Brain microvascular endothelial cell (primary cell): ENCODE data around the gene TRAPPC10.

Experiments
- DNase-seq: peaks from one replicate; pipeline ENCODE4 v3.0.0-alpha.2; 2020
- H3K27ac ChIP-seq: fragments of 250-450 bp; sonication (Bioruptor Pico); 2 replicates; pipeline ENCODE4 v1.5.1; 2020; ENCODE audit warnings: mild to moderate bottlenecking, moderate library complexity
- H3K27me3 ChIP-seq: fragments of 250-450 bp; sonication (Bioruptor Pico); replicated peaks from 2 replicates; pipeline ENCODE4 v1.5.1; 2020; ENCODE audit warnings: mild to moderate bottlenecking
- H3K36me3 ChIP-seq: fragments of 250-450 bp; sonication (Bioruptor Pico); replicated peaks from 2 replicates; pipeline ENCODE4 v1.5.1; 2020; ENCODE audit warnings: mild to moderate bottlenecking
- H3K4me3 ChIP-seq: 2 replicates; pipeline ENCODE4 v1.5.1; 2011; ENCODE audit warnings: low read depth, mild to moderate bottlenecking, control low read depth, low read length, moderate library complexity
- CTCF ChIP-seq: IDR thresholded peaks from 2 replicates; pipeline ENCODE4 v1.5.1; 2011; ENCODE audit warnings: low read depth, mild to moderate bottlenecking, moderate library complexity, low read length, control low read depth, inconsistent platforms; ENCODE audit errors: missing control alignments
- in situ Hi-C: cut with HindIII; loops from 2 replicates; pipeline ENCODE4 v1.10.0; 2017; ENCODE audit warnings: low sequenced_read_pairs, low pct_ligation_motif_present

The TRAPPC10 gene

DNA sequence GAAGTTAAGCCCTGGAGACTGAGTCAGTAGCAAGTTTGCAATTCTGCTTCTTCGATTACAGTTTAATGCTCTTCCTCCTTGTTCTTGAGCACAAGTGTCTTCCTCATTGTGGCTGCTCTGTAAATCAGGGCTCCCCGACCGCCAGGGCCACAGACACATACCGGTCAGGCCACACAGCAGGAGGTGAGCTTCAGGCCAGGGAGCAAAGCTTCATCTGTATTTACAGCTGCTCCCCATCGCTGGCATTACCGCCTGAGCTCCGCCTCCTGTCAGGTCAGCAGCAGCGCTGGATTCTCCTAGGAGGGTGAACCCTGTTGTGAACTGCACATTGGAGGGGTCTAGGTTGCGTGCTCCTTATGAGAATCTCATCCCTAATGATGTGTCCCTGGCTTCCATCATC, 1.7 kb upstream of the TRAPPC10 start:
- in situ Hi-C loops: no loop called here
- peak; percentile 13 for DNase-seq
- Histone ChIP-seq H3K27me3 (no peaks in the 10 kb centered on the region), H3K36me3 (no peaks in the 10 kb centered on the region), H3K4me3 (no peak overlapping the region), H3K27ac (no peak overlapping the region)
- TF ChIP-seq CTCF: no peak

GRCh38 chr21:44011123-44011522, 986 bp upstream of the TRAPPC10 start:
- no peak for DNase-seq
- Histone ChIP-seq H3K27ac (peak overlapping the region; percentile 79), H3K4me3 (peak overlapping the region; percentile 74), H3K36me3 (no peaks in the 10 kb centered on the region), H3K27me3 (no peaks in the 10 kb centered on the region)
- in situ Hi-C loops: no loop called here
- no peak for TF ChIP-seq CTCF

DNA sequence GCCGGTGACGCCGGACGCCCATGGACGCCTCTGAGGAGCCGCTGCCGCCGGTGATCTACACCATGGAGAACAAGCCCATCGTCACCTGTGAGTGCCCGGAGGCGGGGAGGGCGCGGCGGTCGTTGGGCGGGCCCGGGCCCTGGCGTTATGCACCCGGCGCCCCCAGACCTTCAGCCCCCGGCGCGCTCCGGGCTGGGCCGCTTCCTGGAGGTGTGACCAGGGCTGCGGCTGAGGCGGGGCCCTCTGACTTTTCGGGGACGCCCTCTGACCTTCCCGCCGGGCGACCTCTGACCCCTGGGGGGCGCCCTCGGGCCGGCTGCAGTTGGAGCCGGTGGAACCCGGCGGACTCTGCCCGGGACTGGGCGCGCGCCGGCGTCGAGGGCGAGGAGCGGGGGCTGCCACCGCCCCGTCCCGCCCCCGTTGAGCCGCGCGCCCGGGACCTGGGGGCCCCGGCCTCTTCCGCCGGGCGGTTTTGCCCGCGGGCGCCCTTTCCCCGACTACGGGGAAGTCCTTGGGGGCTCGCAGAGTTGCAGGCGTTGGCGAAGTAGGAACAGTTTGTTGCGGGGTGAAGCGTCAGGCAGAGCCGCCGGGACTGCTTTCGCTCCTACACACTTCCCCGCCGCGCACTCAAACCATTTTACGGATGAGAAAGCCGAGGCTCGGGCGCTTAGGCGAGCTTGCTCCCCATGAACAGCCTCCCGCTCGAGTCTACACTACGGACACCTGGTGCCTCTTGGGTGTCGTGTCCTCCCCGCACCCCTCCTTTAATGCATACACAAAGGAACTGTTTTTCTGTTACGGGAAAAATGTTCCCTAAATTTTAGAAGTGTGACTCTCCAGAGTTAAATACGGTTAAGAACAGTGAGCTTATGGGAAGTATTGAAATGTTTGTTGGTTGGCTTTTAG, 618 bp downstream of the TRAPPC10 start:
- Histone ChIP-seq H3K27me3 (no peaks in the 10 kb centered on the region), H3K27ac (peak overlapping the region; percentile 63), H3K4me3 (peak overlapping the region; percentile 74), H3K36me3 (no peaks in the 10 kb centered on the region)
- in situ Hi-C loops: no loop called here
- TF ChIP-seq CTCF: no peak
- DNase-seq: peak; percentile 8

DNA sequence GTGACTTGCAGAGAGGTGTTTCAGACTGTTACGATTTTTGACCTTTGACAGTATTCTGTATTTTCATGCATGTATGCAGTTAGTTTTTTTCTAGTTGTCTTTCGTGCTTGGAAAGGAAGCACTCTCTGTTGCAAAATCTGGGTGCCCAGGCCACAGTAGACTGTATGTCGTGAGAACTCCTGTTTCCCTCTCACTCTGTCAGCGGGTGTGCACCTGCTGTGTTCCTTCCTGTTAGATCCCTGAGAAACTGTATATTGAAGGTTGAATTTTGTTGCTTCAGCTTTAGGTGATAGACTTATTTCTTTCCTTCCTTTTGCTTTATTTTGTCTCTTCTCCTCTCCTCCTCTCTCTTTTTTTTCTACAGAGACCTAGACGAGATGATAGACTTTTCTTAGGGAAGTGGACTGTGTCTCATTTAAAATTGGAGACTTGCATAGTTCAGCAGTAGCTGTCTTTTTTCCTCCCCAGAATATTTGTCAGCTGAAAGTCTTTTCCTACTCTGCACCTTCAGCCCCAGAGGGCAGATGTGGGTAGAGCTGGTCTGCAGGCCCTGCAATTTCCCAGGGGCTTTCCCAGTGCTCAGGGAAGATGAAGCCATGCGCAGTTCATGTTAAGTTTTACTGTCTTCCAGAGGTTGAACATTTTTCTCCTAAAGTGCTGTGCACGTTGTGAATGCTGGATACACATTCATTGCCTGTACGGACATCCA, 1.4 kb downstream of the TRAPPC10 start:
- Histone ChIP-seq H3K4me3 (peak overlapping the region; percentile 74), H3K36me3 (no peaks in the 10 kb centered on the region), H3K27ac (no peak overlapping the region), H3K27me3 (no peaks in the 10 kb centered on the region)
- TF ChIP-seq CTCF: no peak
- DNase-seq: no peak
- in situ Hi-C loops: no loop called here

DNA sequence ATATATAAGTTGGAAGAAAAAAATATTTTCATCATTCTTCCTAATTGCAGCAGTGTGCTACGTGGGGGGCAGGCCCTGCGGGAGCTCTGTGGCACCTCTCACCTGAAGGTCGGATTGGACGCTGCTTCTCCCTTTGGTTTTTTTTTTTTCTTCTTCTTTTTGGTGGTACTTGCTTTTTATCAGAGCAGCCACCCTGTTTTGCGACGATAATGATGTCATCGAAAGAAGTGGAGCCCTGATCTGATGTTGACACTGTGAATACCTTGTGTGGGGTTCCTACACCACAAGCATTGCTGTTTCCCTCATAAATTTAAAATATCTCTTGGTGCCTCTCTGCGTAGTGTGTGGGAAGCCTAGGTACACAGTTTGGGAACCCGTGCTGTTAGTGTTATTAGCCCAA, 5.5 kb downstream of the TRAPPC10 start:
- no peaks in the 10 kb centered on the region for H3K27me3 ChIP-seq
- H3K4me3 ChIP-seq: no peak overlapping the region
- TF ChIP-seq CTCF: no peak
- in situ Hi-C loops: no loop called here
- DNase-seq: no peak
- no peaks in the 10 kb centered on the region for H3K36me3 ChIP-seq
- no peak overlapping the region for H3K27ac ChIP-seq
